Heart left ventricle (tissue), 13 donors: Measurements from ENCODE around the gene DDX51.

Source experiments
- CTCF ChIP-seq, 12 donors: fragments of 200-600 bp; sonication (generic) in 4 of 12; IDR thresholded peaks; one replicate each; pipeline versions ENCODE4 v1.5.0 to v1.8.0; 2018 to 2022; ENCODE audit warnings: antibody characterized with exemption in 12 of 12, mild to moderate bottlenecking in 5 of 12
- POLR2A ChIP-seq, 2 donors: fragments of 450-650 bp; IDR thresholded peaks; one replicate each; pipeline ENCODE4 v1.6.1; 2017; ENCODE audit warnings: antibody characterized with exemption in 2 of 2, mild to moderate bottlenecking in 2 of 2, moderate library complexity in 2 of 2
- donor health status: ischemic (EF 13 %, LVEDD 7.1; RV severe dilation, severe dysfunction).
- donor health status: DM: no; HTN: yes; CAD: no.
- donor health status: DM: no; HTN: no; CAD: no.
- donor health status: ischemic (EF 25% LVEDD 6.9; RV normal size, moderate dysfunction).
- donor health status: ischemic (EF 25% LVEDD 5.7; RV mildly dilated, moderate dysfunction).
- donor health status: ischemic (EF 35%, LVEDD 5.7; RV mildly dilated, moderate dysfunction).
- donor health status: nonischemic (EF 11% LVEDD 7.7; RV severe dilation, severe dysfunction).
- donor health status: DM: yes; HTN: yes; CAD: no.
- donor health status: PGD.
- donor health status: ischemic (EF 29% LVEDD 5.4; RV normal size, mild dysfunction).
- donor health status: nonischemic (EF 23%, LVEDD 6.1; RV moderate dilation, normal function).

- no peak for TF ChIP-seq CTCF (IDR thresholded peaks at IDR 0.05)
- no peak for TF ChIP-seq POLR2A (IDR thresholded peaks at IDR 0.05)
Observed at GRCh38 chr12:132154941-132155770, 11.0 kb upstream of the DDX51 start.
